ENCODE data around the gene GC.
"Not testable (repeated sequence)": the region's sequence is repeated elsewhere in the genome, so short reads cannot be mapped to it uniquely, and the experiment has no call there.

The GC gene

DNA sequence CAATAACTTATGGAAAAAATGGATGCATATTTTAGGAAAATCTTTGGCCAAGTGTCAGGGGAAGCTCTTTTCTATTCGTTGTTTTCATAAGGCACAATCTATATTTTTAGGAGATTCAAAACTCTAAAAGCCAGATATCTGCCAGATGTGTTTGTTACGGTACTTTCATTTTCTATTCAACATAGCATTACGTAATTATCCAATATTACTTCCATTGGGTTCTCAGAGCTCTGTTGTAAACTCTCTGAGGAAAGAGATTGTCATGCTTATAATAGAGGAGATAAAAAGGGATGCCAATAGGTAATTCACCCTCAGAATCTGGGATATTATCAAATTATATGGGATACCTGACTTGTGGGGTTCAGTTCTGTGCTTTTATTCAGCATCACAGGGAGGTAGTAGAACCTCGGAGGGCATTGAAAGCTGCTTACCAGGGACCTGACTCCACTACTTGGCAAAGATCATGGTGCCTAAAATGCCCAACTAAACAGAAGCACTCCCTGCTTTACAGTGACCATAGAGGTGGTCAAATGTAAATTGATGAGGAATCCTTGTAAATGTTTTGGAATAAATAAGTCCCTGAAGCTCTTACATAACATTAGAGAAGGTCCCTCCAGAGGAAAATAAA, 32.9 kb upstream of the GC start:
- no peak overlapping the region for H3K4me3 ChIP-seq (replicated peaks; ENCODE audit: low read depth, low read length)
- no peak for TF ChIP-seq CTCF (IDR thresholded peaks at IDR 0.05; ENCODE audit: low read depth, low read length, missing control alignments)
- DNase-seq (ENCODE audit: extremely low read depth, low read depth): no peak

DNA sequence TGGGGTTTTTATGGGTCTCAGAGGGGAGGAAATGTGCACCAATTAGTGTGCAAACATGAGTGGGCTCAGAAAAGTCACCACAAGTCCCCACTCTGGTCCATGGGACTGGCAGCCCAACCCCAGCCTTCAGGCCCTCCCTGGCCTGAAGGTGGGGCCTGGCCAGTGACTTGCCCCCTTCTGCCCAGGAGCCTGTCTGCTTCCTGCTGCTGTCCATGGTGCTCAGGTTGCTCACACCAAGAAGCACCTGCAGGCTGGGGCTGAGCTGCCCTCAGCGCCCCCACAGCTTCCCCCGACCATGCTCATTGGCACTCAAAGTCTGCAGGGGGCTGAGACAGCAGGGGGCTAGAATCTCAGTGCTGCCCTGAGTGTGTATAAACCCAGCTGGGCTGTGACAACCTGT, 30.6 kb upstream of the GC start:
- no peak for TF ChIP-seq CTCF (IDR thresholded peaks at IDR 0.05; ENCODE audit: low read depth, low read length, missing control alignments)
- no peak overlapping the region for H3K4me3 ChIP-seq (replicated peaks; ENCODE audit: low read depth, low read length)
- no peak for DNase-seq (ENCODE audit: extremely low read depth, low read depth)

DNA sequence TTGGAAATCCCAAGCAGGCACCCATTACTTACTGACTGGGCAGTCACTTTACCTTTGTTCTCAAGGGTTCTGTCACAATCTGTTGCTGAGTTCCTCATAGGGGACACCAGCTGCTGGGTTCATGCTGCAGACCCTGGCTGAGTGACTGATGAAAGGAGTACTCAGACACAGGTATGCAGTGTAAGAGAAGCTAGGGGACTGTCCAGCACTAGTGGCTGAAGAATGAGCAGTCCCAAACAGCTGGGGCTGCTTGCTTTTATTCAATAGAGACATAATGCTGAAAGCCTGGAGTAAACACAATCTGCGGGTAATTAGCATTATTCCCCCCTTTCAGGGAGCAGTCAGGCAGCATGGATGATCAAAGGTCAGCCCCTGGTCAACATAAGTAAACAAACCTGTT, 25.9 kb upstream of the GC start:
- H3K4me3 ChIP-seq (replicated peaks; ENCODE audit: low read depth, low read length); DNase-seq (ENCODE audit: extremely low read depth, low read depth): not testable (repeated sequence)

GRCh38 chr4:71807469-71807868, 23.6 kb upstream of the GC start:
- no peak for TF ChIP-seq CTCF (IDR thresholded peaks at IDR 0.05; ENCODE audit: low read depth, low read length, missing control alignments)
- DNase-seq (ENCODE audit: extremely low read depth, low read depth): no peak
- no peak overlapping the region for H3K4me3 ChIP-seq (replicated peaks; ENCODE audit: low read depth, low read length)

GRCh38 chr4:71805230-71805629, 21.4 kb upstream of the GC start:
- not testable (repeated sequence) for H3K4me3 ChIP-seq (replicated peaks; ENCODE audit: low read depth, low read length); DNase-seq (ENCODE audit: extremely low read depth, low read depth)

DNA sequence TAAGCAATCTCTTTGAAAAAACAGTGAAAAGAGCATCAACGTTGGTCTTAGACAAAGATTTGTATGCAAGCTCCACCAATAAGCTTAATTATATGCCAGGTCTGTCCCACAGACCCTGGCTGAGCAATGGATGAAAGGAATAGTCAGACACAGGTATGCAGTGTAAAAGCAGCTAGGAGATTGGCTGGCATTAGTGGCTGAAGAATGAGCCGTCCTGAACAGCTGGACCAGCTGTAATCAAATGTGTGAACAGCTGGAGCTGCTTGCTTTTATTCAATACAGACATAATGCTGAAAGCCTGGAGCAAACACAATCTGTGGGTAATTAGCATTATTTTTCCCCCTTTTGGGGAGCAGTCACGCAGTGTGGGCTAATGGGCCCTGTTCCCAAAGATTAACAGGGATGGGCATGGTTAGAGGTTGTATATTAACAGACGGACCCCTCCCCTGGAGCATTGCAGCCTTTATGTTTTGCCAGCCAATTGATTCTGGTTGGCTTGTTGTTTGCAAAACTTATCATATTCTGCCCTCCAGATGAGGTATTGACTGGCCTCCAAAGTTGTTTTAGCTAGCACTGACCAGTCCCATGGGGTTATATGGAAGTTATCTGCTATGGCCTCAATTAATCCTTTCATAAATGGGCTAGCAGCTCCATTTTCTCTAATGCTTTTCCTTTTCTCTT, 20.3 kb upstream of the GC start:
- not testable (repeated sequence) for H3K4me3 ChIP-seq (replicated peaks; ENCODE audit: low read depth, low read length); DNase-seq (ENCODE audit: extremely low read depth, low read depth)

DNA sequence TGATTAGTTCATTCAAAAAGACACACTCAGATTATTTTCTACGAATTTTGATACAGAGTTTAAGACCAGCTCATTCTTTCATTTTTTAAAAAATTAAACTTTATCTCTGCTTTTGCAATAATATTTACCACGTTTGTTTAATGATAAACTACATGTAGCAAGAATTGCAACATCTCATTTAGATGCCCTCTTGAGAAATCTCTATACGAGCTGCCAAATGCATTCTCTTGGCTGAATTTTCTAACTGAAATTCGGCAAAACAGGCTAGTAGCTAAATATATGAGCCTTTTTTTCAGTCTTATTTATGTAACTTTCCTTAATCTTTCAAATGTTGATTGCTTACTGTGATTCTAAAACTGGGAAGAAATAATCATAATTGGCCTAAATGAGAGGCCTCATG, 2.1 kb upstream of the GC start:
- TF ChIP-seq CTCF (IDR thresholded peaks at IDR 0.05; ENCODE audit: low read depth, low read length, missing control alignments): no peak
- no peak overlapping the region for H3K4me3 ChIP-seq (replicated peaks; ENCODE audit: low read depth, low read length)
- DNase-seq (ENCODE audit: extremely low read depth, low read depth): no peak

GRCh38 chr4:71784569-71785197, 804 bp upstream of the GC start:
- no peak overlapping the region for H3K4me3 ChIP-seq (replicated peaks; ENCODE audit: low read depth, low read length)
- no peak for TF ChIP-seq CTCF (IDR thresholded peaks at IDR 0.05; ENCODE audit: low read depth, low read length, missing control alignments)
- no peak for DNase-seq (ENCODE audit: extremely low read depth, low read depth)
